Urothelium cell line (cell line): ENCODE results near the gene TBC1D22A.

Experiments
- DNase-seq: peaks from one replicate; pipeline ENCODE4 v3.0.0; 2011; ENCODE audit warnings: low spot score, mixed read lengths
- FAIRE-seq: peaks from 2 replicates; lab custom pipeline; 2011; peaks lifted over from hg19 to GRCh38; lab: Jason Lieb, UNC

The TBC1D22A gene

GRCh38 chr22:47142427-47143046, 380.1 kb downstream of the TBC1D22A start:
- FAIRE-seq: peak; percentile 87

GRCh38 chr22:47143249-47143938, 380.9 kb downstream of the TBC1D22A start:
- FAIRE-seq: no peak

More at GRCh38 chr22:47142427-47143046, 380.1 kb downstream of the TBC1D22A start:
- no peak for DNase-seq

GRCh38 chr22:47144076-47144765, 381.8 kb downstream of the TBC1D22A start:
- DNase-seq (no peak), FAIRE-seq (no peak)

More at GRCh38 chr22:47143249-47143938, 380.9 kb downstream of the TBC1D22A start:
- no peak for DNase-seq

DNA sequence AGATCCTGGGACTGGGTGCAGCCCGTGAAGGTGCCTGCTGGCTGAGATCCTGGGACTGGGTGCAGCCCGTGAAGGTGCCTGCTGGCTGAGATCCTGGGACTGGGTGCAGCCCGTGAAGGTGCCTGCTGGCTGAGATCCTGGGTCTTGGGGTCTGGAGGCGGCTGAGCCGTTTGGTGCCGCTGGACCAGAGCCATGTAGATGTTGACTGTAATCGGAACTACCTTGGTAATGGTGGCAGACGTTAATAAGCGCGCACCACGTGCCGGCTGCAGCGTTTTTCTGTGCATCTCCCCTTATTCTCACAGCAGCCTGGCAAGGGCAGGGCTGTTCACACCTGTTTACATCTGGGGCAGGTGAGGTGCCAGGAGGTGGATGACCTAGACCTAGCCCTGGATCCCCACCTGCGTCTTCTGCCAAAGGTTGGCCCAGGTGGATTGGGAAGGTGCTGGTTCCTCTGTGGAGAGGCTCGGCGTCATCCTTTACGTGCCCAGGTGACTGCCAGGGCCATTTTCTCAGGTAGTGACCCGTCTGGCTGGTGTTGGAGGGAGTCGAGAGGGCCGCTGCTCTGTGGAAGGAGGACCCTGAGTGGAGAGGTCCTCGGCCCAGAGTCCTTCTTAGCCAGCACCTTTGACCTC, 382.5 kb downstream of the TBC1D22A start:
- no peak for DNase-seq
- no peak for FAIRE-seq

- FAIRE-seq (no peak), DNase-seq (no peak)
These were observed 383.4 kb downstream of the TBC1D22A start for GRCh38 chr22:47145883-47146282.

DNA sequence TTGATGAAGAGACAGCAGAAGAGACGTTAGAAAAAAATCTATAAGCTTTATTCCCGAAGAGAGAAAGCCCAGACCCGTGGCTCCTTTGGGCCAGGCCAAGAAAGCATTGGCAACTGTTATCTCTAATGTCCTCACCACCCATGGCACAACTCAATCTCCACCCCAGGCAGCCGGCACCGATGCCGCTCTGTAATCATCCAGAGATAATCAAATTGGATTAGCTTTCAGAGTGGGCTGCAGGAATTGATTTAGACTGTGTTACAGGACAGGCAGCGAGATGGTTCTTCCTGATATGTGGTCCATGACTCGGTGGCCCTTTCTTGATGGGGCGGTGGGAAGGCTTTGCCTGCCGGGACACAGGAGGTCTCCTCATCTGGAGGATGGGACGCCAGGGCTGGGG, 383.9 kb downstream of the TBC1D22A start:
- no peak for FAIRE-seq
- no peak for DNase-seq

- no peak for FAIRE-seq
- DNase-seq: no peak
These were observed 384.5 kb downstream of the TBC1D22A start for GRCh38 chr22:47146941-47147340.

- DNase-seq (no peak), FAIRE-seq (no peak)
These were observed 385.1 kb downstream of the TBC1D22A start for GRCh38 chr22:47147572-47147971.

DNA sequence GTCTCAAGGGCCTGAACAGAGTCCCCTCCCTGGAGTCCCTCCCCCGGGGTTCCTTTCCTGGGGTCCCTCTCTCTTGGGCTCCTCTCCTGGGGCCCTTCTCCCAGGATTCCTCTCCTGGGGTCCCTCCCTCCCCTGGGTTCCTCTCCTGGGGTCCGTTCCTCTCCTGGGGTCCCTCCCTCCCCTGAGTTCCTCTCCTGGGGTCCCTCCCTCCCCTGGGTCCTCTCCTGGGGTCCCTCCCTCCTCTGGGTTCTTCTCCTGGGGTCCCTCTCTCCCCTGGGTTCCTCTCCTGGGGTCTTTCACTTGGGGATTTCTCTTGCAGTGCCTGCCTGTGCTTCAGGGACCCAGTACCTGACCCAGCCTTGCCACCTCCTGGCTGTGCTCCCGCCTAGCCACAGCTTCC, 386.1 kb downstream of the TBC1D22A start:
- no peak for DNase-seq
- no peak for FAIRE-seq

DNA sequence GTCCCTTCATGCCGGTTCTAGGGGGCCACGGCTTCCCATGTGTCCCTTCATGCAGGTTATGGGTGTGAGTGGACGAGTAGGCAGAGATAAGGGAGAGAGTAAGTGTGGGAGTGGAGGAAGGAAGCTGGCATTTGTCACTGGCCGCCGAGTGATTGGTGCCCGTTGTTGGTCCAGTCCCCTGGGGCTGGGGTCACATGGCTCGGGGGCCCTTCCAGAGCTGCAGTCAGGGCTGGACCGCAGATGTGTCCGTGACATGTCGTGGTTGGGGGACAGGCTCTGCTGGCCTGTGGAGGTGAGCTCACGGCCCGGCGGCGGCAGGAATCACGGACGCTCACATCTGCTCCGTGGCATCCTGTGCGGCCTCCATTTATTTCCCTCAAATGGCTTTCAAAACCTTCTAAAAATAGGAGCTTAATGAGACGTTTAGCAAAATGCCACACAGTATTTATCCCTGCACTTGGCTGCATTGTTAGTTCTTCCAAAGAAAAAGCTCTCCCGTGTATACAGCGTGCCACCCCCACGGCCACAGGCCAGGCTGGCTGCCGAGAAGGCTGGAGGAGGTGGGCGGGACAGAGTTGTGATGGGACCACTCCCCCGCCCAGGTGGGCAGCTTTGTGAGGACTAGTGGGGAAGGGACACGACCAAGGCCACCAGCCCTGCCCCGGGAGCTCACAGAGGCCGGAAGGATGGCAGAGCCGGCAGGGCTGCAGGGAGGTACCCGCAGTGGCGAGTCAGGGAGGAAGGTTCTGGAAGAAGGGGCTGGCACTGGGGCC, 386.7 kb downstream of the TBC1D22A start:
- FAIRE-seq (no peak), DNase-seq (no peak)

GRCh38 chr22:47149976-47150375, 387.5 kb downstream of the TBC1D22A start:
- DNase-seq (no peak), FAIRE-seq (no peak)

- FAIRE-seq: no peak
- no peak for DNase-seq
These were observed 388.0 kb downstream of the TBC1D22A start for GRCh38 chr22:47150426-47150825.

DNA sequence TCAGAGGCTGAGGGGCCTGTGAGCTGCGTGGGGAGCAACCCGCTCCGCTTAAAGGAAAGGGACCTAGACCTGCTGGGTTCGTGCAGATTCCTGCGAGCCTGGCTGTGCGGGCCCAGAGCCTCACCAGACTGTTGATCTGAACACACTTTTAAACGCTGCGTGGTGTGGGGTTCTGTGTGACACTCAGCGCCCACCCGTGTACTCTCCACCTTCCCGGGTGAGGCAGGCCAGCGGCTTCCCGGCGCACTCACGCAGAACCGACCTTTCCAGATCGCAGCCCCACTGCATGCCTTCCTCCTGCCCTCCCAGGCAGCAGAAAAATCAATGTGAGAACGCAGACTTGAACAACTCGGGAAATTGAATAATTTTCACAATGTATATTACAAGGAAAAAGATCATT, 388.6 kb downstream of the TBC1D22A start:
- FAIRE-seq: no peak
- DNase-seq: no peak

DNA sequence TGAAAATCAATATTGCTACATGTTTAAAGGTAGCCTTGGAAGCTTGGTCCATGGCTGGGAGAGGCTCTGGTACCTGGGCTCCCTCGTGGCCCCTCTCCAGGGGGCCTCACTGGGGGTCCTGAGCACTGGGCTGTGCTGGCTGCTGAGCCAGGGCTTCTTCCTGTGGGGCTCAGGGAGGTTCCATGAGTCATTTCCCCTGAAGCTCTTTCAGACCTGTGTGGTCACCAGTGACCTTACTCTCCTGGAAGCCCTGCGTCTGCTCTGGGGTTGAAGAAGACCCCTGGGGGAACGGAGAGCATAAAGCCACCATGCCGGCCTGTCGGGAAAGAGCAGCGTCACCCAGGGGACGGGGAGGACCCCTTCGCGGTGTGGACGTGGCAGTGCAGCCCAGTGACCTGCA, 389.0 kb downstream of the TBC1D22A start:
- DNase-seq: peak; percentile 40
- FAIRE-seq: no peak

- no peak for FAIRE-seq
- DNase-seq: no peak
These were observed 389.8 kb downstream of the TBC1D22A start for GRCh38 chr22:47152236-47152635.

DNA sequence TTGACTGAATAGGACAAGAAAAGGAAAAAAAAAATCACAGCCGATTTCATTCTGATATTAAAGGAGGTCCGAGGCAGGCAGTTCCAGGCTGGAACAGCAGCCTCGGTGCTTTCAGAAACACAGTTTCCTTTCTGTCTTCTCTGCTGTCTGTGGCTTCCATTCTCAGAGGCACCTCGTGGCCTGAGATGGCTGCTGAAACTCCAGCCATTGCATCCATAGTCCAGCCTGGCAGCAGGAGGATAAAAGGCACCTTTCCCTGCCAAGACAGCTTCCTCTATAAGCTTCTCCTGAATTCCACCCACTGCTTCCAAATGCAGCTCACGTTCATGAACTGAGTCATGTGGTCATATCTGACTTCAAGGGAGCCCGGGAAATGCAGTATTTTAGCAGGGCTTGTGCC, 390.5 kb downstream of the TBC1D22A start:
- no peak for FAIRE-seq
- no peak for DNase-seq

- FAIRE-seq: peak; percentile 74
- DNase-seq: no peak
These were observed 391.5 kb downstream of the TBC1D22A start for GRCh38 chr22:47153854-47154525.

- FAIRE-seq (peak; percentile 23), DNase-seq (peak; percentile 27)
These were observed 392.2 kb downstream of the TBC1D22A start for GRCh38 chr22:47154621-47155081.

DNA sequence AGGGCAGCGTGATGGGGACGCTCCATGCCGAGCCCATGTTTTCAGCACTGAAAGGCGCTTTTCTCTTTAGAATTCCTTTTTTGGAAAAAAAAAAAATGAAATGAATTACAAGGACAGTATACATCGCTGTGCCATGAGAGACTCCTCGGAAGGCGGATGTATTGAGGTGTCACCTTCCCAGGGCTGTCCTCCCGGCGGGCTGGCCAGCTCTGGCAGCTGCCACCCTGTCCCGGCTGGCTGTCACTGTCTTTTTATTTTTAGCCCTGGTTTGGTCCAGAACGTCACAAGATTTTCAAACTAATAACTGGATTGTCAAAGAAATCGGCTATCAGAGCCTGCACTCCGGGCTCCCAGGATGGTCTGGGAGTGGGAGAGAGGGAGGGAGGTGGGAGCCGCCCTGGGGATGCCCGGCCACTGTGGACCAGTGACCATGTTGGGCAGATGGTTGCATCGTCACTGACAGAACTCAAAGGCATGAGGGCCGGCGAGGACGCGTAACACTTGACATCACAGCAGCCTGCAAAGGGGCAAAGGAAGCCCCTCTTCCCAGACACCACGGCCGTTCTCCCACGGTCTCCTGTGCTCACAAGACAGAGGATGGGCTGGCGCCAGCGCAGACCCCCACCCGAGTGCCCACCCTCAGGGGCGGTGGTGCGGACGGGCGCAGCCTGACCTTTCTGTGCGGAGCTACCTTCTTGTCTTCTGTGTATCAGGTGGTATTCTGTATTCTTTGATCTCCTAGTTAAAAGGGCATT, 392.9 kb downstream of the TBC1D22A start:
- FAIRE-seq: no peak
- no peak for DNase-seq
